Endothelial cell of hepatic sinusoid (primary cell): Measurements from ENCODE around the gene SDS.

Experiments used
- in situ Hi-C: cut with HindIII; loops from 2 replicates; pipeline ENCODE4 v1.10.0; 2017; ENCODE audit warnings: low sequenced_read_pairs

Gene SDS

GRCh38 chr12:113427882-113428281, 24.2 kb upstream of the SDS start:
- in situ Hi-C loops = no loop called here

- in situ Hi-C loops = no loop called here
Measured at GRCh38 chr12:113425960-113426453, 22.3 kb upstream of the SDS start.

GRCh38 chr12:113424915-113425823, 21.5 kb upstream of the SDS start:
- in situ Hi-C loops = no loop called here

- in situ Hi-C loops = no loop called here
Measured at GRCh38 chr12:113424456-113424855, 20.8 kb upstream of the SDS start.

GRCh38 chr12:113422886-113423669, 19.4 kb upstream of the SDS start:
- in situ Hi-C loops = no loop called here

- in situ Hi-C loops = no loop called here
Measured at GRCh38 chr12:113422030-113422885, 18.6 kb upstream of the SDS start, which contains the start of gene SDSL. Gene SDSL (plus strand): TSS chr12:113422380. CDS start chr12:113427983, 5,603 bp downstream.

- in situ Hi-C loops = no loop called here
Measured at GRCh38 chr12:113420996-113421595, 17.4 kb upstream of the SDS start.

GRCh38 chr12:113418213-113418879, 14.7 kb upstream of the SDS start:
- in situ Hi-C loops = no loop called here

- in situ Hi-C loops = no loop called here
Measured at GRCh38 chr12:113416091-113416754, 12.5 kb upstream of the SDS start.

- in situ Hi-C loops = no loop called here
Measured at GRCh38 chr12:113414519-113415038, 10.9 kb upstream of the SDS start.

- in situ Hi-C loops = no loop called here
Measured at GRCh38 chr12:113413488-113413939, 9.8 kb upstream of the SDS start.

GRCh38 chr12:113409462-113410124, 5.9 kb upstream of the SDS start:
- in situ Hi-C loops = loop anchor here (5.0 kb wide), 3 partner anchors 47 to 217 kb away; no protein-coding TSS in a partner anchor

- in situ Hi-C loops = loop anchor here (5.0 kb wide), 3 partner anchors 47 to 217 kb away; no protein-coding TSS in a partner anchor
Measured at GRCh38 chr12:113408756-113409298, 5.1 kb upstream of the SDS start.

- in situ Hi-C loops = loop anchor here (5.0 kb wide), 3 partner anchors 46 to 216 kb away; no protein-coding TSS in a partner anchor
Measured at GRCh38 chr12:113407931-113408600, 4.4 kb upstream of the SDS start.

GRCh38 chr12:113405694-113406093, 2.0 kb upstream of the SDS start:
- in situ Hi-C loops = loop anchor here (5.0 kb wide), 3 partner anchors 43 to 213 kb away; no protein-coding TSS in a partner anchor

- in situ Hi-C loops = no loop called here
Measured at GRCh38 chr12:113402586-113403260, 964 bp downstream of the SDS start.
